AG04449 (cell line): Measurements from ENCODE around the gene TNNI2.

Source experiments
- CTCF ChIA-PET: fragments of 350-600 bp; formaldehyde crosslinking; extraction: SDS; loops from one replicate; lab custom pipeline; 2021; ENCODE audit warnings: antibody characterized with exemption; lab: Yijun Ruan, JAX
- POLR2A ChIA-PET: fragments of 400-600, 350-600 bp; formaldehyde crosslinking; extraction: SDS; loops from one replicate; lab custom pipeline; 2020; ENCODE audit warnings: antibody characterized with exemption, inconsistent platforms; lab: Yijun Ruan, JAX
- DNase-seq: peaks from one replicate; pipeline ENCODE4 v3.0.0-alpha.2; 2010; ENCODE audit warnings: low read depth, low spot score
- H3K4me3 ChIP-seq: 2 replicates; pipeline ENCODE4 v1.5.1; 2011; ENCODE audit warnings: low read depth, mild to moderate bottlenecking, control low read depth, low read length
- TF ChIP-seq, protein P1 (sequence below): IDR thresholded peaks from one replicate; pipeline ENCODE4 v1.5.1; 2011; ENCODE audit warnings: mild to moderate bottlenecking, moderate library complexity, low read length, control low read depth, inconsistent platforms; ENCODE audit not compliant: insufficient read depth; ENCODE audit errors: missing control alignments

TNNI2 gene

DNA sequence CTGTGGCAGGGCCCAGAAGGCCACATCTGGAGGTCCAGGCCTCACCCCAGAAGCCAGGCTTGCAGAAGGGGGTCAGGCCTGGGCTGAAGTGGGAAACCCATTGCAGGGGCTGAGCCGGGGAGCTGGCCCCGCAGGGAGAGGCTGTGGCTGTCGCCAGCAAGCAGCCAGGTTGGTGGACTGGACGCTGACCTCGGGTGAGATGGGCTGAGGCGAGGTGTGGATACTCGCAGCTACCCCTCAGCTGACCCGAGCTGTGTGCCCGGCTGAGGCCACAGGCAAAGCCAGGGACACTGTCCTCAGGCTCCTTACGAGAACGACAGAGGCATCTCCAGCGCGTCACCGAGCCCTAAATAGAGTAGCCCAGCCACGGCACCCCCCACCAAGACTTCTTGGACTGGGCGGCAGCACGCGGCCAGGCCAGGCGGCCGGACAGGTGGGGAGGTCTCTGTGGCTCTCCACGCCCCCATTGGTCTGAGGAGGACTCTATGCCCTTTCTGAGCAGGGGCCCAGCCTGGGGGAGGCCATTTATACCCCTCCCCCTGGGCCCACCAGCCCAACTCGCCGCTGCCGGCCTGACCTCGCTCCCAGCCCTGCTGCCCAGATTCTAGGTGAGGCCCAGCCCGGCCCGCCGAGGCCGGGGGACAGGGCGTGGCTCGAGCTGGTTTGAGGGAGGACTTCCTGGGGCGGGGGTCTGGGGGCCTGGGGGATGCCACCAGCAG lies at the start of gene TNNI2:
Gene TNNI2 (plus strand): TSS at position 556 of the 719 bp plus-strand sequence. CDS start 716 bp downstream, outside the sequence.
- CTCF ChIA-PET, result interaction anchor here (0.7 to 4.2 kb wide), 9 partner anchors 10 to 318 kb away, joined by 3 to 32 read pairs (median 6); no protein-coding TSS in a partner anchor
- DNase-seq, result no peak
- TF ChIP-seq, protein P1, sequence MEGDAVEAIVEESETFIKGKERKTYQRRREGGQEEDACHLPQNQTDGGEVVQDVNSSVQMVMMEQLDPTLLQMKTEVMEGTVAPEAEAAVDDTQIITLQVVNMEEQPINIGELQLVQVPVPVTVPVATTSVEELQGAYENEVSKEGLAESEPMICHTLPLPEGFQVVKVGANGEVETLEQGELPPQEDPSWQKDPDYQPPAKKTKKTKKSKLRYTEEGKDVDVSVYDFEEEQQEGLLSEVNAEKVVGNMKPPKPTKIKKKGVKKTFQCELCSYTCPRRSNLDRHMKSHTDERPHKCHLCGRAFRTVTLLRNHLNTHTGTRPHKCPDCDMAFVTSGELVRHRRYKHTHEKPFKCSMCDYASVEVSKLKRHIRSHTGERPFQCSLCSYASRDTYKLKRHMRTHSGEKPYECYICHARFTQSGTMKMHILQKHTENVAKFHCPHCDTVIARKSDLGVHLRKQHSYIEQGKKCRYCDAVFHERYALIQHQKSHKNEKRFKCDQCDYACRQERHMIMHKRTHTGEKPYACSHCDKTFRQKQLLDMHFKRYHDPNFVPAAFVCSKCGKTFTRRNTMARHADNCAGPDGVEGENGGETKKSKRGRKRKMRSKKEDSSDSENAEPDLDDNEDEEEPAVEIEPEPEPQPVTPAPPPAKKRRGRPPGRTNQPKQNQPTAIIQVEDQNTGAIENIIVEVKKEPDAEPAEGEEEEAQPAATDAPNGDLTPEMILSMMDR, result no peak
- no peak within 1 kb of the TSS for H3K4me3 ChIP-seq
- POLR2A ChIA-PET, result no interaction called here

DNA sequence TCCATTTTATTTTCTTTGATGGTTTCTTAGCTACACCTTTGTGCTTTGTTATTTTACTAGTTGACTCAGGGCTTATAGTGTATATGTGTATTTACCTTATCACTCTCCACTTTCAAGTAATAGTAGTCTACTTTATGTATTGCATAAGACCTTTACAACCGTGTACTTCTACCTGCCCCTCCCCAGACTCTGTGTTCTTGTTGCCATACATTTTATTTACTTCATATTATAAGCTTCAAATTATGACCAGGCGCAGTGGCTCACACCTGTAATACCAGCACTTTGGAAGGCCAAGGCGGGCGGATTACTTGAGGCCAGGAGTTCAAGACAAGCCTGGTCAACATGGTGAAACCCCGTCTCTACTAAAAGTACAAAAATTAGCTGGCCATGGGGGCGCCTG lies 46.9 kb upstream of the TNNI2 start:
- CTCF ChIA-PET, result interaction anchor here (1.6 kb wide), 1 partner anchor 98 kb away, joined by 9 read pairs; no protein-coding TSS in a partner anchor
- POLR2A ChIA-PET, result no interaction called here

DNA sequence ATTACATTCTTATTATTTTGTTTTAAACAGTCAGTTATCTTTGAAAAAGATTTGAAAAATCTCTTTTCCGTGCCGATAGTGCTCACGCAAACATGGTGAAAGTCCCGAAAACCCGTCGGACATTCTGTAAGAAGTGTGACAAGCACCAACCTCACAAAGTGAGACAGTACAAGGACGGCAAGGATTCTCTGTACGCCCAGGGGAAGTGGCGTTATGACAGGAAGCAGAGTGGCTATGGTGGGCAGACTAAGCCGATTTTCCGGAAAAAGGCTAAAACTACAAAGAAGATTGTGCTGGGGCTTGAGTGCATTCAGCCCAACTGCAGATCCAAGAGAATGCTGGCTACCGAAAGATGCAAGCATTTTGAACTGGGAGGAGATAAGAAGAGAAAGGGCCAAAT lies 46.3 kb upstream of the TNNI2 start:
- TF ChIP-seq, protein P1, result no peak
- no peak overlapping the region for H3K4me3 ChIP-seq
- no peak for DNase-seq
- ChIA-PET POLR2A (no interaction called here), CTCF (interaction anchor here (1.6 kb wide), 1 partner anchor 99 kb away, joined by 9 read pairs; no protein-coding TSS in a partner anchor)

More for the DNA sequence above, 46.9 kb upstream of the TNNI2 start:
- no peak for DNase-seq
- no peak overlapping the region for H3K4me3 ChIP-seq
- TF ChIP-seq, protein P1, result no peak

DNA sequence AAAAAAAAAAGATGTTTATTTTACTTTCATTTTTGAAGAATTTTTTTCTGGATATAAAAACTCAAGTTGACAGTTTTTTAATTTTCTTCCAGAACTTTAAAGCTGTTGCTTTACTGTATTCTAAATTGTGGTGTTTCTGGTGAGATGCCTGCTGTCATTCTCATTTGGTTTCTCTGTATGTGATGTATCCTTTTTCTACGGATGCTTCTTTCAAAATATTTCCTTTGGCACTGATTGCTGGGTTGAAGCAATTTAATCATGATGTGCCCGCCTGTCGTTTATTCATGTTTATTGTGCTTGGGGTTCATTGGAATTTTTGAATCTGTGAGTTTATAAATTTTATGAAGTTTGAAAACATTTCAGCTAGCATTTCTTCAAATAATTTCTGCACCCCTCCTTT lies 45.7 kb upstream of the TNNI2 start:
- TF ChIP-seq, protein P1, result no peak
- DNase-seq, result no peak
- no peak overlapping the region for H3K4me3 ChIP-seq
- ChIA-PET POLR2A (interaction anchor here (0.7 kb wide), 1 partner anchor 209 kb away, joined by 8 read pairs; no protein-coding TSS in a partner anchor), CTCF (interaction anchor here (1.0 kb wide), 1 partner anchor 99 kb away, joined by 4 read pairs; no protein-coding TSS in a partner anchor)

DNA sequence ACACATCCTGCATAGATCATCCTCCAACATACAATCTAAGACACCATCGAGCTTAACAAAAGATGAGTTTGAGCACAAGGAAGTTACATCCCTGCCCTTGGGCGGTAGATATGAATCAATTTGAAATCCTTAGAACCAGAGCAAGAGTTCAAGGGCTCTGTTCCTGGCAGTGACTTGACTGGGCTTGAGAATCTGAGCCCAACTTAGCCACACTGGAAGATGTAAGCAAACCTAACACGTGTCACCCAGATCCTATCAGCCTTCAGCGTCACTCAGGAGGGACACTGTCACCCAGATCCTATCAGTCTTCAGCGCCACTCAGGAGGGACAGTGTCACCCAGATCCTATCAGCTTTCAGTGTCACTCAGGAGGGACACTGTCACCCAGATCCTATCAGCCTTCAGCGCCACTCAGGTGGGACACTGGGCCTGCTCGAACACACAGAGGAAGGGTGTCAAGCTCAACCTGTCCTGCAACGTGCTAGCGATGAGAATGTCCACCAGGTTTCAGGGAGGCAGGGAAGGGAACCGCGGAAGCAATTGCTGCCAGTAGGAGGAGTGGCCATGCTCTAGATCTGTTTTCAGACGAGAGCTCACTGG lies 42.3 kb upstream of the TNNI2 start:
- TF ChIP-seq, protein P1, result no peak
- ChIA-PET POLR2A (no interaction called here), CTCF (interaction anchor here (0.8 to 3.3 kb wide), 5 partner anchors 11 to 104 kb away, joined by 3 to 11 read pairs (median 3); no protein-coding TSS in a partner anchor)
- no peak for DNase-seq
- no peak overlapping the region for H3K4me3 ChIP-seq
